ENCODE results near the gene KCNQ2.

The KCNQ2 gene

DNA sequence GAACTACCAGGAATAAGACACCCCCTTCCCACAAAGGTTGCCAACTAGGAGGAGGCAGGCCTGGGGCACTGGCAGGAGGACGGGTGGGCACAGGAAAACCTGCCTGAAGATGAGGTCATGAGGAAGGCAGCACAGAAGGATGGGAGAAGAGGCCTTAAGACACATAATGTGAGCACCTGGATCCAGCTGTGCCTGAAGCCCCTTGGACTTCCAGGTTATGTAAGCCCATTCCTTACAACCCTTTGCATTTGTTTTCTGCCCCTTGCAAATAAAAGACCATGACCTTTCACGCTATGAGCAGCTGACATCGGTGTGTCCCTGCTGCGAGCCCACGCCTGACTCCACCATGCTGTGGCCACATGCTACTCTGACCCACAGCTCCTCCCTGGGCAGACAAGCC, 23.4 kb downstream of the KCNQ2 start:
- Histone ChIP-seq H3K79me2 (ENCODE audit: control insufficient read depth, low read length) (no peaks in the 10 kb centered on the region), H3K4me3 (ENCODE audit: low read length) (no peak overlapping the region), H3K9me3 (ENCODE audit: control insufficient read depth, insufficient read depth, low read length) (peaks cover 14% of the 10 kb centered on the region; the same call in 1 of the 2 replicates), H3K4me1 (ENCODE audit: control insufficient read depth, low read length) (no peaks in the 10 kb centered on the region), H3F3A (ENCODE audit: control insufficient read depth, insufficient read depth) (no peaks in the 10 kb centered on the region), H3K36me3 (ENCODE audit: control insufficient read depth, low read length) (no peaks in the 10 kb centered on the region), H3K27ac (ENCODE audit: low read depth, low read length) (no peak overlapping the region), H3K9me2 (replicated peaks; ENCODE audit: control insufficient read depth, low read length) (no peaks in the 10 kb centered on the region), H3K27me3 (ENCODE audit: control insufficient read depth, low read length) (no peaks in the 10 kb centered on the region), H4K20me1 (ENCODE audit: control insufficient read depth, insufficient read depth, low read depth, low read length) (no peaks in the 10 kb centered on the region), H3K4me2 (ENCODE audit: low read length) (no peak overlapping the region)
- TF ChIP-seq EZH2phosphoT487 (IDR thresholded peaks at IDR 0.05; ENCODE audit: borderline replicate concordance, low read length) = no peak
- TF ChIP-seq, protein P1, sequence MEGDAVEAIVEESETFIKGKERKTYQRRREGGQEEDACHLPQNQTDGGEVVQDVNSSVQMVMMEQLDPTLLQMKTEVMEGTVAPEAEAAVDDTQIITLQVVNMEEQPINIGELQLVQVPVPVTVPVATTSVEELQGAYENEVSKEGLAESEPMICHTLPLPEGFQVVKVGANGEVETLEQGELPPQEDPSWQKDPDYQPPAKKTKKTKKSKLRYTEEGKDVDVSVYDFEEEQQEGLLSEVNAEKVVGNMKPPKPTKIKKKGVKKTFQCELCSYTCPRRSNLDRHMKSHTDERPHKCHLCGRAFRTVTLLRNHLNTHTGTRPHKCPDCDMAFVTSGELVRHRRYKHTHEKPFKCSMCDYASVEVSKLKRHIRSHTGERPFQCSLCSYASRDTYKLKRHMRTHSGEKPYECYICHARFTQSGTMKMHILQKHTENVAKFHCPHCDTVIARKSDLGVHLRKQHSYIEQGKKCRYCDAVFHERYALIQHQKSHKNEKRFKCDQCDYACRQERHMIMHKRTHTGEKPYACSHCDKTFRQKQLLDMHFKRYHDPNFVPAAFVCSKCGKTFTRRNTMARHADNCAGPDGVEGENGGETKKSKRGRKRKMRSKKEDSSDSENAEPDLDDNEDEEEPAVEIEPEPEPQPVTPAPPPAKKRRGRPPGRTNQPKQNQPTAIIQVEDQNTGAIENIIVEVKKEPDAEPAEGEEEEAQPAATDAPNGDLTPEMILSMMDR (IDR thresholded peaks at IDR 0.05; ENCODE audit: low read depth, low read length, poor library complexity, severe bottlenecking) = no peak

DNA sequence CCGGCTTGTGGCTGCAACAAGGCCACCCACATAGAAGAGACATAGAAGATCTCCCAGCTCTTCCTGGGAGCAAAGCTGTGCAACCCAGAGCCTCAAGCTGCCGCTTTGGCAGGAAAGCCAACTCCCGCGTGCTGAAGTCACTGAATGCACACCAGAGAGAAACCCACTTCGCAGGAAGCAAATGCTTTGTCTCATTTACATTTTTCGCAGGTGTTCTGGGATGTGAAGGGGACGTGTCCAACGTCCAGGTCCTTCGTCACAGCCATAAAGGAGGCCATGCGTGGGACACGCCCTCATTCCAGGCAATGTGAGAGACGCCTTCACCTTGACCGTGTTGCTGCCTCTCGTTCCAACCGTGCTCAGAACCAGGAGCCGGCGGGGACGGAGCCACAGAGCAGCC, 24.4 kb downstream of the KCNQ2 start:
- Histone ChIP-seq H3K4me2 (ENCODE audit: low read length) (no peak overlapping the region), H3K27me3 (ENCODE audit: control insufficient read depth, low read length) (no peaks in the 10 kb centered on the region), H3F3A (ENCODE audit: control insufficient read depth, insufficient read depth) (no peaks in the 10 kb centered on the region), H3K4me1 (ENCODE audit: control insufficient read depth, low read length) (no peaks in the 10 kb centered on the region), H4K20me1 (ENCODE audit: control insufficient read depth, insufficient read depth, low read depth, low read length) (no peaks in the 10 kb centered on the region), H3K27ac (ENCODE audit: low read depth, low read length) (no peak overlapping the region), H3K79me2 (ENCODE audit: control insufficient read depth, low read length) (no peaks in the 10 kb centered on the region), H3K9me2 (replicated peaks; ENCODE audit: control insufficient read depth, low read length) (no peaks in the 10 kb centered on the region), H3K9me3 (ENCODE audit: control insufficient read depth, insufficient read depth, low read length) (peaks cover 23% of the 10 kb centered on the region; the same call in 1 of the 2 replicates), H3K4me3 (ENCODE audit: low read length) (no peak overlapping the region), H3K36me3 (ENCODE audit: control insufficient read depth, low read length) (no peaks in the 10 kb centered on the region)
- TF ChIP-seq EZH2phosphoT487 (IDR thresholded peaks at IDR 0.05; ENCODE audit: borderline replicate concordance, low read length) = no peak
- TF ChIP-seq, protein P1 (IDR thresholded peaks at IDR 0.05; ENCODE audit: low read depth, low read length, poor library complexity, severe bottlenecking) = no peak

DNA sequence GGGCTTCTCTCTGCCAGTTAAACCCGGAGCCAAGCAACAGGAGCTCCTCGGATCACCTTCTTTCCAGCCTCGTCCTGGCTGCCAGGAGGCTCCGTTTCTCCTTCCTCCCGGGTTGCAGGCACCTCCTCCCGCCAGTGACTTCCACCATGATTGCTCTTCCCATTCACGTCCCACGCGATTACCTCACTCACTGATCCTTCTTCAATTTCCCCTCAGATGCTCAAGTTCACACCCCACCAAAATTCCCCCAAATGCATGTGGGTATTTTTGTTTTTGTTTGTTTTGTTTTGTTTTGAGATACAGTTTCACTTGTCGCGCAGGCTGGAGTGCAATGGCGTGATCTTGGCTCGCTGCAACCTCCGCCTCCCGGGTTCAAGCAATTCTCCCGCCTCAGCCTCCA, 25.1 kb downstream of the KCNQ2 start:
- H3K9me3 ChIP-seq (ENCODE audit: control insufficient read depth, insufficient read depth, low read length) = peaks cover 29% of the 10 kb centered on the region; the same call in 1 of the 2 replicates

More for the DNA sequence above, 25.1 kb downstream of the KCNQ2 start:
- TF ChIP-seq EZH2phosphoT487 (IDR thresholded peaks at IDR 0.05; ENCODE audit: borderline replicate concordance, low read length) = no peak
- TF ChIP-seq, protein P1 (IDR thresholded peaks at IDR 0.05; ENCODE audit: low read depth, low read length, poor library complexity, severe bottlenecking) = no peak
- Histone ChIP-seq H3K27ac (ENCODE audit: low read depth, low read length) (no peak overlapping the region), H3K4me2 (ENCODE audit: low read length) (no peak overlapping the region), H3K4me1 (ENCODE audit: control insufficient read depth, low read length) (no peaks in the 10 kb centered on the region), H3K4me3 (ENCODE audit: low read length) (no peak overlapping the region), H4K20me1 (ENCODE audit: control insufficient read depth, insufficient read depth, low read depth, low read length) (no peaks in the 10 kb centered on the region), H3K27me3 (ENCODE audit: control insufficient read depth, low read length) (no peaks in the 10 kb centered on the region), H3F3A (ENCODE audit: control insufficient read depth, insufficient read depth) (no peaks in the 10 kb centered on the region), H3K9me2 (replicated peaks; ENCODE audit: control insufficient read depth, low read length) (no peaks in the 10 kb centered on the region), H3K79me2 (ENCODE audit: control insufficient read depth, low read length) (no peaks in the 10 kb centered on the region), H3K36me3 (ENCODE audit: control insufficient read depth, low read length) (no peaks in the 10 kb centered on the region)
